B cell (primary cell): ENCODE results near the gene ABHD6. TPM values are rescaled to one million over a fixed set of nuclear protein-coding genes. Genes with fewer than 3 reads are reported as not detected.

ENCODE experiments used
- ATAC-seq: fragments of 200-7000 bp; cut with Tn5 transposase; one replicate; pipeline ENCODE4 v1.10.0; 2021; ENCODE audit warnings: low read depth, mild to moderate bottlenecking, moderate number of reproducible peaks, moderate library complexity
- CTCF ChIA-PET: fragments of 350-600 bp; sonication (Branson Sonifier 250); formaldehyde crosslinking; loops from one replicate; lab custom pipeline; 2021; ENCODE audit warnings: antibody characterized with exemption, inconsistent platforms; lab: Charles Lee
- POLR2A ChIA-PET: fragments of 350-600 bp; sonication (Branson Sonifier 250); formaldehyde crosslinking; loops from one replicate; lab custom pipeline; 2021; ENCODE audit warnings: antibody characterized with exemption; lab: Charles Lee
- DNase-seq: peaks from one replicate; pipeline ENCODE4 v3.0.0; 2013
- H2AFZ ChIP-seq: 2 replicates; pipeline ENCODE4 v1.6.1; 2012; ENCODE audit warnings: mild to moderate bottlenecking, low read depth, low read length; ENCODE audit not compliant: insufficient read depth, poor library complexity, severe bottlenecking
- H3K27ac ChIP-seq, 2 donors: 1 replicate in 1 of 2; 2 replicates in 1 of 2; pipeline ENCODE4 v1.5.1; 2012 to 2013; ENCODE audit warnings: low read length in 2 of 2, mild to moderate bottlenecking in 2 of 2, moderate library complexity in 1 of 2
- H3K27me3 ChIP-seq, 4 experiments: fragments of 200-600 bp in 1 of 4; sonication (generic) in 1 of 4; replicated peaks in 1 of 4; 1 replicate in 2 of 4; 2 replicates in 2 of 4; pipeline versions ENCODE4 v1.6.1 to v1.7.0; 2013 to 2016; ENCODE audit warnings: low read length in 3 of 4, mild to moderate bottlenecking in 2 of 4, mixed read lengths in 1 of 4, moderate library complexity in 1 of 4; ENCODE audit not compliant: insufficient read depth in 4 of 4, control insufficient read depth in 3 of 4; ENCODE audit errors: control extremely low read depth in 1 of 4
- H3K36me3 ChIP-seq, 2 experiments: replicated peaks in 1 of 2; 1 replicate in 1 of 2; 2 replicates in 1 of 2; pipeline versions ENCODE4 v1.6.1 to v1.7.1; 2013; ENCODE audit warnings: low read length in 1 of 2; ENCODE audit not compliant: insufficient read depth in 2 of 2, control insufficient read depth in 1 of 2; ENCODE audit errors: control extremely low read depth in 1 of 2, extremely low read depth in 1 of 2
- H3K4me1 ChIP-seq, 2 donors: fragments of 200-600 bp in 1 of 2; sonication (generic) in 1 of 2; 1 replicate in 1 of 2; 2 replicates in 1 of 2; pipeline versions ENCODE4 v1.5.1 to v1.6.1; 2013 to 2017; ENCODE audit warnings: low read length in 2 of 2; ENCODE audit not compliant: control insufficient read depth in 2 of 2, insufficient read depth in 2 of 2
- H3K4me2 ChIP-seq: replicated peaks from 2 replicates; pipeline ENCODE3; 2012; ENCODE audit warnings: mild to moderate bottlenecking, low read depth, low read length; ENCODE audit not compliant: poor library complexity, severe bottlenecking
- H3K4me3 ChIP-seq, 5 experiments: fragments of 200-600 bp in 1 of 5; sonication (generic) in 1 of 5; 1 replicate in 3 of 5; 2 replicates in 2 of 5; pipeline versions ENCODE4 v1.5.1 to v1.7.0; 2011 to 2016; ENCODE audit warnings: low read length in 4 of 5, mild to moderate bottlenecking in 4 of 5, low read depth in 2 of 5, control low read depth in 1 of 5, moderate library complexity in 1 of 5; ENCODE audit not compliant: insufficient read depth in 1 of 5; ENCODE audit errors: control extremely low read depth in 1 of 5, extremely low read depth in 1 of 5
- H3K79me2 ChIP-seq: fragments of 200-600 bp; sonication (generic); one replicate; pipeline ENCODE4 v1.6.0; 2016; ENCODE audit warnings: low read length; ENCODE audit not compliant: control insufficient read depth, insufficient read depth
- H3K9ac ChIP-seq: fragments of 200-600 bp; sonication (generic); 2 replicates; pipeline ENCODE4 v1.6.1; 2017; ENCODE audit warnings: mild to moderate bottlenecking, low read length, moderate library complexity
- H3K9me3 ChIP-seq, 3 donors: one replicate each; pipeline versions ENCODE4 v1.6.1 to v1.7.1; 2013; ENCODE audit warnings: low read length in 2 of 3; ENCODE audit not compliant: control insufficient read depth in 2 of 3, insufficient read depth in 1 of 3; ENCODE audit errors: control extremely low read depth in 1 of 3
- H4K20me1 ChIP-seq: 2 replicates; pipeline ENCODE4 v1.6.0; 2012; ENCODE audit warnings: mild to moderate bottlenecking, low read length; ENCODE audit not compliant: insufficient read depth, control insufficient read depth, poor library complexity, severe bottlenecking
- H3K27ac Mint-ChIP-seq: one replicate; pipeline ENCODE4 v1.8.0; 2021; ENCODE audit warnings: mixed read lengths
- H3K27me3 Mint-ChIP-seq: one replicate; pipeline ENCODE4 v1.8.0; 2021; ENCODE audit warnings: mixed read lengths
- H3K4me1 Mint-ChIP-seq: one replicate; pipeline ENCODE4 v1.8.0; 2021; ENCODE audit warnings: mixed read lengths
- H3K4me3 Mint-ChIP-seq: one replicate; pipeline ENCODE4 v1.8.0; 2021; ENCODE audit warnings: mixed read lengths
- H3K9me3 Mint-ChIP-seq: one replicate; pipeline ENCODE4 v1.8.0; 2022; ENCODE audit warnings: mixed read lengths; ENCODE audit not compliant: insufficient read depth
- CTCF ChIP-seq: fragments of 200-600 bp; IDR thresholded peaks from one replicate; pipeline ENCODE4 v1.8.0; 2022; ENCODE audit warnings: antibody characterized with exemption, mild to moderate bottlenecking
- EZH2 ChIP-seq: IDR thresholded peaks from 2 replicates; pipeline ENCODE4 v1.6.1; 2012; ENCODE audit warnings: borderline replicate concordance, low read depth, mild to moderate bottlenecking, moderate library complexity, low read length; ENCODE audit not compliant: insufficient read depth, poor library complexity, severe bottlenecking
- WGBS: methylation state at CpG from one replicate; pipeline ENCODE4 v1.1.5; 2013; ENCODE audit warnings: missing lambda C conversion rate; ENCODE audit not compliant: insufficient coverage; 5-methylcytosine and 5-hydroxymethylcytosine counted together
- intact Hi-C: fragments of 100-400 bp; cut with micrococcal nuclease; formaldehyde crosslinking; loops from one replicate; pipeline ENCODE4 v1.10.0; 2022
- polyA plus RNA-seq: library from polyadenylated mRNA; depleted of rRNA; stranded (reverse); fragments of >200 nt; gene quantifications from 2 replicates; pipeline ENCODE4 v1.2.3, GENCODE V29; 2012
- total RNA-seq, 2 donors: library from RNA; stranded (reverse); fragments of 120-200 nt in 1 of 2; gene quantifications; 1 replicate in 1 of 2; 2 replicates in 1 of 2; pipeline versions ENCODE4 v1.2.3 to v1.2.4, GENCODE V29; 2013 to 2022

The ABHD6 gene
- total and polyA plus RNA-seq, 2 donors (not counting 1 experiment from before 2014, with no cell fraction given) = 4.5 to 24.2 TPM

DNA sequence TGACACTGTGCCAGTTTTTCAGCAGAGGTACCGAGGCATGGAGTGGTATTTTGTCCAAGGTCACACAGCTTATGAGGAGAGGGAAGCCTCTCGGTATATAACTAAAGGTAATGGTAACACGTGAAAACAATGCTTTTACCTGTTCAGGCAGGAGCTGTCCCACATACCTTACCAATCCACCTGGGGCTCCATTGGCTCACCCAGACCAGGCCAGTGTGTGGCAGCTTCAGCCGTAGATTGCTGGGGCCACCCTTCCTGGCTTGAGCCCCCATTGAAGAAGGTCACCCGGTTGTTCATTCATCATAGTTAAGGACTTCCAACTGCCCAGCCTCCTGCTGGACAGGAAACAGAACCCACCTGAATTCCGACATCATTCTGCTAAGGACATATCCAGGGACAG is 59.3 kb downstream of the ABHD6 start:
- no peaks in the 10 kb centered on the region for H3K4me1 Mint-ChIP-seq
- H3K79me2 ChIP-seq = no peaks in the 10 kb centered on the region
- ATAC-seq (no peak), DNase-seq (no peak)
- peaks cover 0 to 13% (median 9%) of the 10 kb centered on the region in 3 donors for H3K9me3 ChIP-seq
- TF ChIP-seq CTCF = no peak
- TF ChIP-seq EZH2 = no peak
- H3K27me3 ChIP-seq = no peaks in the 10 kb centered on the region
- no peaks in the 10 kb centered on the region for H3K36me3 ChIP-seq
- ChIA-PET POLR2A (no interaction called here), CTCF (interaction anchor here (0.8 to 13.5 kb wide), 5 partner anchors 10 to 113 kb away, joined by 3 to 334 read pairs (median 4); partner anchors contain the start of genes HTD2 and RPP14)
- H2AFZ ChIP-seq = no peak overlapping the region
- H3K4me3 Mint-ChIP-seq = no peak overlapping the region
- intact Hi-C loops = no loop called here
- no peak overlapping the region for H3K27ac ChIP-seq
- H3K9me3 Mint-ChIP-seq = no peaks in the 10 kb centered on the region
- H3K4me2 ChIP-seq = no peak overlapping the region
- 92% methylated on average over 4 of the region's 6 CpGs for WGBS
- no peak overlapping the region for H3K27ac Mint-ChIP-seq
- no peak overlapping the region for H3K4me3 ChIP-seq
- H3K27me3 Mint-ChIP-seq = no peaks in the 10 kb centered on the region
- H4K20me1 ChIP-seq = no peaks in the 10 kb centered on the region
- H3K4me1 ChIP-seq = no peaks in the 10 kb centered on the region
- H3K9ac ChIP-seq = no peak overlapping the region

DNA sequence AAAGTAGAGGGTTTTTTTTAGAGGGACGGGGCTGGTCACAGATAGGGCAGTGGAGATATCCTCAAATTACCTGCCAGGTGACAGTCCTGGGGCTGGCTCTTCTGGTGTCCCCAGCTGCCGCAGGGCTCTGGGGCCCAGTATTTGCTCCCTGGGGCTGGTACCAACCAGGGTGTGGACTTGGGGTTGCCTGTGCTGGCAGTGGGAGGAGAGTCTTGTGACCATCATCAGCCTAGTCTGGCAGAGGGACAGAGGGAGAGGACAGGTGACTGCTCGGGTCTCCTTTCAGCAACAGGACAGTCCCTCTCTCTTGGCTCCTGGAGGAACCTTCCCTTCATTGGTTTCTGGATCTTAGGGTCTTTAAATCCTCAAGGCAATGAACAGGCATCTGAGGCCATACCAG is 60.6 kb downstream of the ABHD6 start:
- WGBS = 76% methylated on average over 3 of the region's 3 CpGs
- CTCF ChIA-PET = interaction anchor here (0.9 to 13.5 kb wide), 5 partner anchors 8 to 193 kb away, joined by 4 to 334 read pairs (median 7); partner anchors contain the start of genes HTD2 and RPP14
- H3K9ac ChIP-seq = no peak overlapping the region

More for the DNA sequence above, 60.6 kb downstream of the ABHD6 start:
- intact Hi-C loops = no loop called here
- no peak overlapping the region for H3K27ac Mint-ChIP-seq
- no peaks in the 10 kb centered on the region for H3K27me3 Mint-ChIP-seq
- no peak overlapping the region for H3K4me3 Mint-ChIP-seq
- Histone ChIP-seq H2AFZ (no peak overlapping the region), H3K9me3 (peaks cover 0 to 14% (median 14%) of the 10 kb centered on the region in 3 donors), H3K4me2 (no peak overlapping the region), H4K20me1 (no peaks in the 10 kb centered on the region), H3K36me3 (no peaks in the 10 kb centered on the region), H3K27ac (no peak overlapping the region), H3K79me2 (no peaks in the 10 kb centered on the region), H3K4me1 (no peaks in the 10 kb centered on the region), H3K27me3 (no peaks in the 10 kb centered on the region), H3K4me3 (no peak overlapping the region)
- TF ChIP-seq CTCF (no peak), EZH2 (no peak)
- no peaks in the 10 kb centered on the region for H3K4me1 Mint-ChIP-seq
- H3K9me3 Mint-ChIP-seq = no peaks in the 10 kb centered on the region
- POLR2A ChIA-PET = no interaction called here
- DNase-seq (no peak), ATAC-seq (no peak)
